T-helper 22 cell (primary cell): Measurements from ENCODE around the gene NFATC3.

Source experiments
- DNase-seq: peaks from one replicate; pipeline ENCODE4 v3.0.0-alpha.2; 2020; ENCODE audit warnings: low read depth

NFATC3 gene

GRCh38 chr16:68276223-68276622 is 191.1 kb downstream of the NFATC3 start:
- DNase-seq, result no peak
